Ectodermal cell (in vitro differentiated cells): Measurements from ENCODE around the gene SAA1. TPM values are rescaled to one million over a fixed set of nuclear protein-coding genes. Genes with fewer than 3 reads are reported as not detected.

Source experiments
- H3K27ac ChIP-seq: 2 replicates; pipeline ENCODE4 v1.7.0; 2013; ENCODE audit warnings: mild to moderate bottlenecking, low read depth, low read length; ENCODE audit not compliant: insufficient read depth, poor library complexity, severe bottlenecking
- H3K27me3 ChIP-seq: 2 replicates; pipeline ENCODE4 v1.7.0; 2013; ENCODE audit warnings: mild to moderate bottlenecking, low read length; ENCODE audit not compliant: insufficient read depth, control insufficient read depth, poor library complexity, severe bottlenecking
- H3K36me3 ChIP-seq: one replicate; pipeline ENCODE4 v1.7.0; 2013; ENCODE audit warnings: low read length; ENCODE audit not compliant: control insufficient read depth, insufficient read depth
- H3K4me1 ChIP-seq: one replicate; pipeline ENCODE4 v1.7.0; 2013; ENCODE audit warnings: low read length; ENCODE audit not compliant: control insufficient read depth, insufficient read depth
- H3K4me3 ChIP-seq: 2 replicates; pipeline ENCODE4 v1.7.0; 2013; ENCODE audit warnings: low read depth, low read length, control low read depth; ENCODE audit not compliant: insufficient read depth
- H3K9me3 ChIP-seq: 2 replicates; pipeline ENCODE4 v1.7.0; 2013; ENCODE audit warnings: mild to moderate bottlenecking, low read length, moderate library complexity; ENCODE audit not compliant: control insufficient read depth
- WGBS, 2 experiments: methylation state at CpG; one replicate each; pipeline ENCODE4 v1.1.7; 2013; ENCODE audit warnings: missing lambda C conversion rate in 2 of 2; 5-methylcytosine and 5-hydroxymethylcytosine counted together
- polyA plus RNA-seq, 4 experiments: library from polyadenylated mRNA; stranded (reverse); fragments of 50-300 nt; gene quantifications; one replicate each; pipeline ENCODE4 v1.2.3, GENCODE V29; 2013

SAA1 gene
- not detected for polyA plus RNA-seq (2013, experiment 1 of 4)
- not detected for polyA plus RNA-seq (2013, experiment 2 of 4)
- not detected for polyA plus RNA-seq (2013, experiment 3 of 4)
- not detected for polyA plus RNA-seq (2013, experiment 4 of 4)

DNA sequence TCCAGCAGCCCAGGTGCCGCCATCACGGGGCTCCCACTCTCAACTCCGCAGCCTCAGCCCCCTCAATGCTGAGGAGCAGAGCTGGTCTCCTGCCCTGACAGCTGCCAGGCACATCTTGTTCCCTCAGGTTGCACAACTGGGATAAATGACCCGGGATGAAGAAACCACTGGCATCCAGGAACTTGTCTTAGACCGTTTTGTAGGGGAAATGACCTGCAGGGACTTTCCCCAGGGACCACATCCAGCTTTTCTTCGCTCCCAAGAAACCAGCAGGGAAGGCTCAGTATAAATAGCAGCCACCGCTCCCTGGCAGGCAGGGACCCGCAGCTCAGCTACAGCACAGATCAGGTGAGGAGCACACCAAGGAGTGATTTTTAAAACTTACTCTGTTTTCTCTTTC is at the start of gene SAA1:
TSS of gene SAA1 (plus strand) at position 316 of the 400 bp plus-strand sequence. CDS start 624 bp downstream, outside the sequence.
- 68 to 72% methylated on average over 8 of the region's 8 CpGs for WGBS, 2 experiments

DNA sequence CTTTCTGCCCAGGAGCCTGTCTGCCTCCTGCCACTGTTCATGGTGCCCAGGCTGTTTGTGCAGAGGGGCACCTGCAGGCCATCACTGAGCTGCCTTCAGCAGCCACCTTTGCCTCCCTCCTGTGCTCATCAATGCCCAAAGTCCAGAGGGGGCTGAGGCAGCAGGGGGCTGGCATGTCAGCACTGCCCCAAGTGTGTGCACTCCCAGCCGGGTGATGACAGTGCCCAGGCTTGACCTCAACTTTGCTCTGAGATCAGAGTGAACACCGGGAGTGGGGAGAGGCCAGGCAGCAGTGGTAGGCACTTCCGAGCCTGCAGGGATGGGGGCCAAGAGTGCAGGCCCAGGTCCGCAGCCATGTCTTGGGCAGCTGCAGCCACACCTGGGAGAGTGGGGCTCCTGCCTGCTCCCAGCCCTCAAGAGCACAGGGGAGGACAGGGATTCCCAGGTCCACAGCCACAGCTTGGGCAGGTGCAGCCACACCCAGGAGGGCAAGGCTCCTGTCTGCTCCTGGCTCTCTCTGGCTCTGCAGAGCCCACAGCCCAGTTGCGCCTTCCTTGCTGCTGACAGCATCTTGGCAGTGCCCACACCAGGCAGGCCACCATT is 44.7 kb upstream of the SAA1 start:
- Histone ChIP-seq H3K4me3 (no peak overlapping the region), H3K27me3 (peaks cover 5% of the 10 kb centered on the region), H3K36me3 (no peaks in the 10 kb centered on the region), H3K9me3 (no peaks in the 10 kb centered on the region), H3K27ac (no peak overlapping the region), H3K4me1 (no peaks in the 10 kb centered on the region)
- WGBS, 2 experiments: 91 to 94% methylated on average over 5 of the region's 5 CpGs

More for the DNA sequence above, at the start of gene SAA1:
- no peak within 1 kb of the TSS for H3K27ac ChIP-seq
- no peaks in the 10 kb centered on the region for H3K36me3 ChIP-seq
- H3K4me3 ChIP-seq: no peak within 1 kb of the TSS
- no peaks in the 10 kb centered on the region for H3K4me1 ChIP-seq
- no peaks in the 10 kb centered on the region for H3K9me3 ChIP-seq
- no peaks in the 10 kb centered on the region for H3K27me3 ChIP-seq

DNA sequence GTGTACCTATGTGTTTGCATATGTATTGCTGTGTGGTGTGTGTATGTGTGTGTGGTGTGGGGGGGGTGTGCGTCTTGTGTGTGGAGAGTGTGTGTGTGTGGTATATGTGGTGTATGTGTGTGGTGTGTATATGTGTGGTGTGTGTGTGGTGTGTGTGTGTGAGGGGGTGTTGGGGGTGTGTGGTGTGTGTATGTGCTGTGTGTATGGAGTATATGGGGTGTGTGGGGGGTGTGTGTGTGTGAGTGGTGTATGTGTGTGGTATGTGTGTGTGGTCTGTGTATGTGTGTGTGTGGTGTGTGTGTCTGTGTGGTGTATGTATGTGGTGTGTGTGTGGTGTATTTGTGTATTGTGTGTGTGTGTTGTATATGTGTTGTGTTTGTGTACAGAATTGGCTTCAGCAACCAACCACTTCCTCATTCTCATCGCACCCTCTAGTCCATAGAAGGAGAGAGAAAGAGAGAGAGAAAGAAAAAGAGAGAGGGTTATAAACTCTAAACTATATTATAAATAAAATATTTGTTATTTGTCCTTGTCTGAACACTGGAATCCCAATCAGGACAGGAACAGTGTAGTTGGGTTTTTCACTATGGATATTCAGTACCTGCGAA is 43.1 kb upstream of the SAA1 start:
- Histone ChIP-seq H3K4me3 (no peak overlapping the region), H3K9me3 (no peaks in the 10 kb centered on the region), H3K4me1 (no peaks in the 10 kb centered on the region), H3K36me3 (no peaks in the 10 kb centered on the region), H3K27ac (no peak overlapping the region), H3K27me3 (no peaks in the 10 kb centered on the region)
- WGBS, 2 experiments: 92 to 93% methylated on average over 2 of the region's 3 CpGs

DNA sequence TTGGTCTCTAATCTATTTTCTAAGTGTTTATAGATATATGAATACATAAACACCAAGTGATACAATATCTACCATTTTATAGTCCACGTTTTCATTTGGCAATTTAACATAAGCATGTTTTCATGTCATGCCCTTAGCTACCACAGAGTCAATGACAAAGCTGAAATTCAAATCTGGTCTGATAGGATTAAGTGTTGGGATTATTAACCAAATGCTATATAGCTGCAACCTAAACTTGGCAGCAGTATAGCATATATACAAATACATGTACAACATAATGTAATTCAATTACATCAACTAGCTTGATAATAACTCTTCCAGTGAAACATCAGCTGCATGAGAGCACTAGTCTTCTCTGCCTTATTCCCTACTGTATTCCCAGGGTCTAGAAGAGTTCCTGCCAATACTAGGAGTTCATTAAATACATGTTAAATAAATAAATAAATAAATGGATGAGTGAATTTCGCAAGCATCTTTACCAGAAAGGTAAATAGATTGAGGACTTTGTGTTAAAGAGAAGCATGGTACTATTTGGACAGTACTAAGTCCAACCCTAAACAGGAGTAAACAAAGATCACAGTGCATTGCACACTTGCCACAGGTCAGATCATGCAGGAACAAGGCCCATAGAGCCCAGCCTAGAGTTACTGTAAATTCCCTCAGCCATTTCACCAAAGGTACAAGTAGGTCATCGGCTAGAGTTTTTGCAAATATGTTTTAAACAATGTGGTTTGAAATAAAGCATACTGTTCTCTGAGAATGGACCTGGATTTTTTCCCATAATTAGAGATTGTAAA is 42.3 kb upstream of the SAA1 start:
- Histone ChIP-seq H3K4me1 (no peaks in the 10 kb centered on the region), H3K9me3 (no peaks in the 10 kb centered on the region), H3K4me3 (no peak overlapping the region), H3K27ac (no peak overlapping the region), H3K27me3 (no peaks in the 10 kb centered on the region), H3K36me3 (no peaks in the 10 kb centered on the region)
- WGBS, 2 experiments: 90 to 97% methylated on average over 2 to 3 of the region's 3 CpGs

DNA sequence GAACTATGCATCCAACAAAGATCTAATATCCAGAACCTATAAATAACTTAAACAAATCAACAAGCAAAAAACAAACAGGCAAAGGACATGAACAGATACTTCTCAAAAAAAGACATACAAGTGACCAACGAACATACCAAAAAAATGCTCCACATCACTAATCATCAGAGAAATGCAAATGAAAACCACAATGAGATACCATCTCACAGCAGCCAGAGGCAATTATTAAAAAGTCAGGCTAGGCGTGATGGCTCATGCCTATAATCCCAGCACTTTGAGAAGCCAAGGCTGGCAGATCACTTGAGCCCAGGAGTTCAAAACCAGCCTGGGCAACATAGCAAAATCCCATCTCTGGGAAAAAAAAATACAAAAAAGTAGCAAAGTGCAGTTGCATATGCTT is 40.2 kb upstream of the SAA1 start:
- no peak overlapping the region for H3K27ac ChIP-seq
- 75 to 81% methylated on average over 2 of the region's 2 CpGs for WGBS, 2 experiments
- H3K4me1 ChIP-seq: no peaks in the 10 kb centered on the region
- no peaks in the 10 kb centered on the region for H3K27me3 ChIP-seq
- H3K9me3 ChIP-seq: no peaks in the 10 kb centered on the region
- no peak overlapping the region for H3K4me3 ChIP-seq
- no peaks in the 10 kb centered on the region for H3K36me3 ChIP-seq

DNA sequence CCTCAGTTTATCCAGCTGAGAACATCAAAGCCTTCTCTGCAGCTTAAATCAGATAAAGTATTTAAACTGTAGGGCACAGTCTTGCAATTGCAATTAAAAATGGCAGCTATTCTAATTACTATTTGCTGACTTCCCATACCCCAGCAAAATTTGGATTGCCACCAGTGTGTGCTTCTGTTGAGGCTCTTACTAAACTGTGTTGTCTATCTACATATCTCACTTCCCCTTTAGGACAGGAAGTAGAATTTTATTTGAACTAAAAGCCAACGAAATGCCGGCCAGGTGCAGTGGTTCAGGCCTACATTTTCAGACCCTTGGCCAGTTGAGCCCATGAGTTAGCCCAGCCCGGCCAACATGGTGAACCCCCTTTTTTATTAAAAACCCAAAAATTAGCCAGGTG is 36.6 kb upstream of the SAA1 start:
- Histone ChIP-seq H3K4me1 (no peaks in the 10 kb centered on the region), H3K4me3 (no peak overlapping the region), H3K36me3 (no peaks in the 10 kb centered on the region), H3K27ac (no peak overlapping the region), H3K9me3 (no peaks in the 10 kb centered on the region), H3K27me3 (no peaks in the 10 kb centered on the region)
- WGBS, 2 experiments: 85 to 97% methylated on average over 2 of the region's 3 CpGs

DNA sequence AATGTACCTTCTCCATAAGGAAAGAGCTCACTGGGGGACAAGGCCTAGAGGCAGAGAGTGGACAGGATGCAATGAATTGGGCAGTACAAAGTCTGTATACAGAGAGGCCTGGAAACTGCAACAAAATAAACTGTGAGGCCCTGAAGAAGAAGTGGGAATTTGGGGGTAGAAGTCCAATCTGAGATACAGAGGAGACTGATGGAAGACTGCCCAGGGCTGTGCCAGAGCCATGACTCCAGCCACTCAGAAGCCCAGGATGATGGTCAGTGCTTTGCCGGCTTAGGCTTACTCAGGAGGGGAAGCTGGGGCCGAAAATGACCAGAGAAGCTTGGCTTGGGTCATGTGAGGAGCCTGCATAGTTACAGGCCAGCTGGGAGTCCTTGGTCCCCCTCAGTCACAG is 35.2 kb upstream of the SAA1 start:
- Histone ChIP-seq H3K27ac (no peak overlapping the region), H3K4me1 (peaks cover 3% of the 10 kb centered on the region), H3K4me3 (no peak overlapping the region), H3K9me3 (no peaks in the 10 kb centered on the region), H3K27me3 (no peaks in the 10 kb centered on the region), H3K36me3 (no peaks in the 10 kb centered on the region)
- 82 to 88% methylated on average over 2 of the region's 2 CpGs for WGBS, 2 experiments

DNA sequence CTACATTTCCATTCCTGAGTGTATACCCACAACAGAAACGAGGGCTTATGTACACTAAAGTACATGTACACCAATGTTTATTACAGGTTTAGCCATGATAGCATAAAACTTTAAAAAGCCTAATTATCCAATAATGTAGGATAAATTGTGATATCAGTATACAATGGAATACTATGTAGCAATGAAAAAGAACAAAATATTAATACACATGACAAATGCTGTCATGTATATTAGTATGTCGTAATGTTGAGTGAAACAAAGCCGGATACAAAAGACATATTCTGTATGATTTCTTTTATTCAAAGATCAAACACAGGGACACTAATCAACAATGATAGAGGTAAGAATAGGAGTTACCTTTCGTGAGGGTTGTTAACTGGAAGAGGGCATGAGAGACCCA is 32.2 kb upstream of the SAA1 start:
- Histone ChIP-seq H3K27ac (no peak overlapping the region), H3K27me3 (no peaks in the 10 kb centered on the region), H3K9me3 (no peaks in the 10 kb centered on the region), H3K4me3 (no peak overlapping the region), H3K36me3 (no peaks in the 10 kb centered on the region), H3K4me1 (peaks cover 3% of the 10 kb centered on the region)
- WGBS, 2 experiments: 87 to 95% methylated on average over 4 of the region's 4 CpGs

DNA sequence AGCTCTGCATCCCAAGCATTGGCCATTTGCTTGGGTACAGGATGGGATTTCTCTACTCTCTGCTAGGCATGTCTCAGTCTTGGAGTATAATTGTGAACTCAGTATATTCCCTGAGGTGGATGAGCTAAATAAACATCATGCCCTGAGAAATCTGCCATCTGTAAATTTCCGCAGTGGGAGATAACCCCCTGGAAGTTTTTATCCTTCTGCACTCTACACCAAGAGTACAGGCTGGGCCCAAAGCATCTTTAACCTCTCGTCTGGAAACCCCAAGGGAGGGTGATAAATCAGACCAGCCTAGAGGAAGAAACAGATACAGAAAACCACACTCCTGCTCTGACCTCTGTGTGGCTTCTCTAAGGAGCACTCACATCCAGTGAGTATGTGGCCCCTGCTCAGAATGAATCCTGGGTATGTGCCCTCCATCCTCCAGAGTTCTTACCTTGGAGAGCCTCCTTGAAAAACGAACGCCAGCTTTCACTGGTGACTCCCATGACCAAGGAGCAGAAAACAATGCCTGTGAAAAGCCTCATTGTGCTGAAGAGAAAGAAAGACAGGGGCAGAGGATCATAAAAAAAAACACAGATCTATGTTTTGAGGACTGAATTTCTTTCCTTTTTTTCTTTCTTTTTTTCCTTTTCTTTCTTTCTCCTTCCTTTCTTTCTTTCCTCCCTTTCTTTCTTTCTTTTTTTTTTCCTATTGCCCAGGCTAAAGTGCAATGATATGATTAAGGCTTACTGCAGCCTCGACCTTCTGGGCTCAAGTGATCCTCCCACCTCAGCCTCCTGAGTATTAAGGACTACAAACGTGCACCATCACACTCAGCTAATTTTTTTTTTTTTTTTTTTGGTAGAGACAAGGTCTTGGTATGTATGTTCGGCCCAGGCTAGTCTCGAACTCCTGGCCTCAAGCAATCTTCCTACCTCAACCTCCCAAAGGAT is 30.4 kb upstream of the SAA1 start:
- WGBS, 2 experiments: 69 to 74% methylated on average over 6 to 8 of the region's 8 CpGs
- Histone ChIP-seq H3K27ac (no peak overlapping the region), H3K4me1 (peaks cover 3% of the 10 kb centered on the region), H3K27me3 (no peaks in the 10 kb centered on the region), H3K36me3 (no peaks in the 10 kb centered on the region), H3K9me3 (no peaks in the 10 kb centered on the region), H3K4me3 (no peak overlapping the region)
